Stimulated activated CD4-positive, alpha-beta T cell treated with anti-CD3 and anti-CD28 coated beads, Interleukin-12 subunit alpha, Interleukin-12 subunit beta, amount 100 ng/mL, for 48 hours (primary cell): ENCODE measurements around the gene GLRA1.
"Not testable (repeated sequence)": the region's sequence is repeated elsewhere in the genome, so short reads cannot be mapped to it uniquely, and the experiment has no call there.

Source experiments
- DNase-seq, 3 donors: peaks; one replicate each; pipeline ENCODE4 v3.0.0-alpha.2; 2020; ENCODE audit warnings: low read depth in 2 of 3, low spot score in 1 of 3

GLRA1 gene

DNA sequence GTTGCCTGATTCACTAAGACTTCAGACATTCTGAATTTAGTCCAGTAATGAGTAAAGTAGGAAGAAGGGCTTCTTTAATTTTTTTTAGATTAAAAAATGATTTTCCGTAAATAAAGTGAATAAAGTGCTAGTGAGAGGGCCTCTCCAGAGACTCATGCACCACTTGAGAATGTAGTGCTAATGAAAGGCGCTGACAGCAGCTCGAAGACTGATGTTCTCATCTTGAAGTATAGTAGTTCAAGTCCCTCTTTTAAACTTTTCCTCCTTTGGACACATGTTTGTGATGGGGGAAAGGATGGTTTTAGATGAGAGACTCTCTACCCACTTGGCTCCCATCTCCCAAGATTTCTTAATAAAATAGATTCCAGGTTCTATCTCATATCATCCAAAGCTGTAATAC lies 104.4 kb downstream of the GLRA1 start:
- DNase-seq = no peak

DNA sequence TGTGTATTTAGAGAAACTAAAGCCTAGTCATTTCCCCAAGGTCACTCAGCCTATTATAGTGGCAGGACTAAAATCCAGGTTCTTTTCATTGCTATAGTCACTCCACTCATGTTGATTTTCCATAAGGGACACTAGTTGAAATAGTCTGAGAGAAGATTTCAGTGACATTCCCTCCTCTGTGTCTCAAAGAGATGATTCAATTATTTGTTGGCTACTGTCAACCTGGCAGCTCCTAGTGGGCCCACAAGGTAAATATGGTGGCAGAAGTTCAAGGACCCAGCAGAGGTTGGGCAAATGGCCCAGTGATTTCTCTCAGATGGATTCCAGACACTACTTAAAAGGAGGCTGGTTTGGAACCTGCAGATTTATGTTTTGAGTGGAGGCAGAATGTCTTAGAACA lies 104.8 kb downstream of the GLRA1 start:
- DNase-seq = no peak

GRCh38 chr5:151815051-151815450 lies 109.6 kb downstream of the GLRA1 start:
- DNase-seq = no peak

GRCh38 chr5:151812757-151813309 lies 111.8 kb downstream of the GLRA1 start:
- no peak for DNase-seq

- no peak for DNase-seq
Observed at GRCh38 chr5:151811593-151812321, 112.9 kb downstream of the GLRA1 start.

DNA sequence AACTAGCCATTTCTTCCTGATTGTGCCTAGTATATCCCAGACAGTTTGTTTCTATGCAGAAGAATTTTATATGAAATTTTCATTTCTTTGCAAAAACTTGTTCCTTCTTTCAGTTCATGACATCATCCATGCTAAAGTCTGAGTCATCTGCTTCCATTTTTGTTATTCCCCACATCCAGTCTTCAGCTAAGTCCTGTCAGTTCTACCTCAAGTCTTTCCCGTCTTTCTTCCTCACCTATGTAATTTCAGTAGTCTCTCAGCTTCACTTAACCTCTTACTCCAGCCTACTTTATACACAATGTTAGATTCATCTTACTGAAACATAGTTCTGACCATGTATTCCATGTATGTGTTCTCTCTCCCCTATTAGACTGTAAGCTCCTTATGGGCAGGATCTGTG lies 113.8 kb downstream of the GLRA1 start:
- DNase-seq = no peak

GRCh38 chr5:151810449-151810848 lies 114.2 kb downstream of the GLRA1 start:
- DNase-seq = no peak

- DNase-seq = no peak
Observed at GRCh38 chr5:151808451-151809169, 116.0 kb downstream of the GLRA1 start.

GRCh38 chr5:151805414-151806223 lies 119.0 kb downstream of the GLRA1 start:
- DNase-seq = no peak

DNA sequence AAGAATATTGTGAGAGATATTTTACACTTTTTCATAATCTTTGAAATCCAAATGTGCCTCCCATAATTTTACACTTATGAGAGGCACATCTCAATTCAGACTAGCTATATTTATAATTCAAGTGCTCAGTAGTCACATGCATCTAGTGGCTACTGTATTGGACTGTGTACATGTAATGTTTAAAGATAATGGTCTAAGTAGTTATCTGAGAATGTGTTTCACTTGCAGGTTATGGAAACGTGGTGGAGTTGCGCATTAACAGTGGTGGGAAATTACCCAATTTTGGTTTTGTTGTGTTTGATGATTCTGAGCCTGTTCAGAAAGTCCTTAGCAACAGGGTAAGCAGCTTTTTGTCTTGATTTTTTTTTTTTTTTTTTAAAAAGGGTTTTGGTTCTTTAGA lies 124.1 kb downstream of the GLRA1 start:
- DNase-seq = no peak

DNA sequence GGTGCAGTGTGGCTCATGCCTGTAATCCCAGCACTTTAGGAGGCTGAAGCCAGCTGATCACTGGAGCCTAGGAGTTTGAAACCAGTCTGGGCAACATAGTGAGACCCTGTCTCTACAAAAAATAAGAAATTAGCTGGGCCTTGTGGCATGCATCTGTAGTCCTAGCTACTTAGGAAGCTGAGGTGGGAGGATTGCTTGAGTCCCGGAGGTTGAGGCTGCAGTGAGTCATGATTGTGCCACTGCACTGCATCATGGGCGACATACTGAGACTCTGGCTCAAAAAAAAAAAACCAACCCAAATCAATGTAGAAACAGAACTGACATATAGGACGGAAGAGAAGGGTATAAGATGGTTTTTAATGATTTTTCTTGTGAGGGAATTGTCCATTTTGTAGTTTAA lies 125.2 kb downstream of the GLRA1 start:
- no peak for DNase-seq

DNA sequence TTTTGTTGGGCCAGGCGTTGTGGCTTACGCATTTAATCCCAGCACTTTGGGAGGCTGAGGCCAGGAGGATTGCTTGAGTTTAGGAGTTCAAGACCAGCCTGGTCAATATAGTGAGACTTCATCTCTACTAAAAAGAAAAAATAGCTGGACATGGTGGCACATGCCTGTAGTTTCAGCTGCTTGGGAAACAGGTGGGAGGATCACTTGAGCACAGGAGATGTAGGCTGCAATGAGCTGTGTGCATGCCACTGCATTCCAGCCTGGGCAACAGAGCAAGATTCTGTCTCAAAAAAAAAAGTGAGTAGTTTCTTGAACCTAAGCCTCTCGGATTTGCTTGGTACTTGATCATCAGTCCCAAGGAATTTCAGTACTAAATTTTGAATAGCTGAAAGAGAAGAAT lies 126.0 kb downstream of the GLRA1 start:
- DNase-seq = no peak

DNA sequence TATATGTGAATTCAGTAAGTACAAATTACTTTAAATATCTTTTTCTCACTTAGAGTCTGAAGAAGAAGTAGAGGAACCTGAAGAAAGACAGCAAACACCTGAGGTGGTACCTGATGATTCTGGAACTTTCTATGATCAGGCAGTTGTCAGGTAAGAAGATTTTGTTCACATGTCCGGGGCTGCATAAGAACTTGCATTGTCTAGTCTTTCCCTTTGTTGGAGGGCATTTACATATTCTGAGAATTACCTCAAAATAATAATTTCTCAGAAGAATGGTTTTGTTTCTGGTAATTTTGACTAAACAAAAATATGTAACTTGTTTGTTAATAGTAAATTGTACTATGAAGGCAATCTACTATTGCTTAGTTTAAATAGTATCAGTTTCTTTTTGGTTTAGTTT lies 129.2 kb downstream of the GLRA1 start:
- DNase-seq = no peak

DNA sequence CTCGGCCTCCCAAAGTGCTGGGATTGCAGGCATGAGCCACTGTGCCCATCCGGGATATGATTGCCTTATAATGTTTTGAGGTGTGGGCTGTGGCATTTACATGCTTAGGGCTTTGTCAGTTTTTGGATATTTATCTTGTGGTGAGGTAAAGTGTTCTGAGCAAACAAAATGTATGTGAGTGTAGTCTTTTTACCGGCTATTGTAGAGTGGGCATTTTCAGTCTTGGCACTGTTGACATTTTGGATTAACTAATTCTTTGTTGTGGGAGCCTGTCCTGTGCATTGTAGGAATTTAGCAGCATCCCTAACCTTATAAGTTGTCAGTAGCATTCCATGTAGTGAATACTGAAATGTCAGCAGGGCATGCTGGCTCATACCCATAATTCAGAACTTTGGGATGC lies 131.3 kb downstream of the GLRA1 start:
- no peak for DNase-seq

DNA sequence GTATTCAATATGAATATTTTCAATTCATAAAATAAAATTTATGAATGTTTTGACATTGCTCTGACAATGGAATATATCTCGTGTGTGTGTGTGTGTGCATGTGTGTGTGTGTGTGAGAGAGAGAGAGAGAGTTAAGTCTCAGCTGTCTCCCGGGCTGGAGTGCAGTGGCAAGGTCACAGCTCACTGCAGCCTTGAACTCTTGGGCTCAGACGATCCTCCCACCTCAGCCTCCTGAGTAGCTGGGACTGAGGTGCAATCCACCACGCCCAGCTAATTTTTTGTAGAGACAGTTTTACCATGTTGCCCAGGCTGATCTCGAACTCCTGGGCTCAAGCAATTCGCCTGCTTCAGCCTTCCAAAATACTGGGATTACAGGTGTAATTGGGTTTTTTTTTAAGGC lies 136.8 kb downstream of the GLRA1 start:
- DNase-seq = no peak

DNA sequence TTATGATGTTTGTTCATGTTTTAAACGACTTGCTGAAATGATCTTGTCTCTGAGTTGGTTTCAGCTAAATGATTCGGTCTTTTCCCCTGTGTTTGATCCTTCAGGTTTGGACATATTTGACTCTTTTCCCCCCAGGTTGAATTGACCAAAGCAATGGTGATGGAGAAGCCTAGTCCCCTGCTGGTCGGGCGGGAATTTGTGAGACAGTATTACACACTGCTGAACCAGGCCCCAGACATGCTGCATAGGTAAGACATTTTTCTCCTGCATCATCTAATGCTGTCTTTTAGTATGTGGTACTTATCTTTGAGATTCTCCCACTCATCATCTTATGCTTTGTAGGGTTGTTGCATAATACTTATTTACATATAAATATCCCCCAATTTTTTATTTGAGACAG lies 138.2 kb downstream of the GLRA1 start:
- DNase-seq = no peak

DNA sequence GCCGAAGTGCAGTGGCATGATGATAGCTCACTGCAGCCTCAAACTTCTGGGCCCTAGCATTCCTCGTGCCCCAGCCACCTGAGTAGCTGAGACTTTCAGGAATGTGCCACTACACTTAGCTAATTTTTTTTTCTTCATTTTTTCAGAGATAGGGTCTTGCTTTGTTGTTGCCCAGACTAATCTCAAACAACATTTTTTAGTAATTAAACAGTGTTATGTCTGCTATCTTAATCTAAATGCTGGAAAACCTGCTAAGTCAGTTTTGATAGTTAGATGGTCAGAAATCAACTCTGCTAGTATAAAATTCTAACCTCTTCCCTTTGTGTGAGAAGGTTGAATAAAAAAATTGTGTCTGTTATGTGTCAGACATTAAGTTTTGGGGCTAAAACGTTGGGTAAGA lies 140.5 kb downstream of the GLRA1 start:
- DNase-seq = no peak

DNA sequence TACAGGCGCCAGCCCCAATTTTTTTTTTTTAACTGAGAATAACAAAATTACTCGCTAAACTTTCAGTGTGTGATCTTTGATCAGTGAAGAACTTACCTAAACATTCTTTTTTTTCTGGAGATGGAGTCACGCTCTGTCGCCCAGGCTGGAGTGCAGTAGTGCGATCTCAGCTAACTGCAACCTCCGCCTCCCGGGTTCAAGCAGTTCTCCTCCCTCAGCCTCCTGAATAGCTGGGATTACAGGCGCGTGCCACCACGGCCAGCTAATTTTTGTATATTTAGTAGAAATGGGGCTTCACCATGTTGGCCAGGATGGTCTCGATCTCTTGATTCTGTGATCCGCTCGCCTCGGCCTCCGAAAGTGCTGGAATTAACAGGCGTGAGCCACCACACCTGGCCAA lies 141.0 kb downstream of the GLRA1 start:
- DNase-seq = not testable (repeated sequence)

DNA sequence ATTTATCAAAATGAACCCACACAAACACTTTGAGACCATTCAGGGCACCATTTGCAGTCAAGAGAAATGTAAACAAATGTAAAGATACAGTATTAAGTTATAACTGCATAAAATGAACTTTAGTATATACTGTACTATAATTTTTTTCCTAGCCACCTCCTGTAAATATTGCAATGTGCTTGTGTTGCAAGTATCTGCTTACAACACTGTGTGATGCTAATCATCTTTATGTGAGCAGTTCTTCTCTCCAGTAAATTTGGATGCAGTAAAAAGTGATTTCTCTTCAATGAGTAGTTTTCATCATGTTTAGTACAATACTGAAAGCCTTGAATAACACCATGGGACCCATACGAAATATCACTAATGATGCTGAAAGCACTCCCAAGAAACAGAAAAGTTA lies 143.4 kb downstream of the GLRA1 start:
- no peak for DNase-seq

- no peak for DNase-seq
Observed at GRCh38 chr5:151780348-151780747, 144.3 kb downstream of the GLRA1 start.

- no peak for DNase-seq
Observed at GRCh38 chr5:151779531-151780125, 145.0 kb downstream of the GLRA1 start.
